Transverse colon (tissue), 4 donors: ENCODE measurements around the gene ANG. TPM values are rescaled to one million over a fixed set of nuclear protein-coding genes. Genes with fewer than 3 reads are reported as not detected.
A peak's percentile ranks its signal among the peaks of the same experiment; 100 is the strongest.
"Not testable (repeated sequence)": the region's sequence is repeated elsewhere in the genome, so short reads cannot be mapped to it uniquely, and the experiment has no call there.

ENCODE experiments used
- DNase-seq: peaks from one replicate; pipeline ENCODE4 v3.0.0-alpha.2; 2019
- H3K27ac ChIP-seq, 4 donors: fragments of 200-600 bp; sonication (generic); 2 replicates each; pipeline ENCODE4 v1.5.1; 2016 to 2018; ENCODE audit warnings: inconsistent platforms in 4 of 4
- H3K27me3 ChIP-seq: fragments of 200-600 bp; sonication (generic); 2 replicates; pipeline ENCODE4 v1.5.1; 2017; ENCODE audit warnings: inconsistent platforms
- H3K36me3 ChIP-seq, 4 donors: fragments of 200-600 bp; sonication (generic); 2 replicates each; pipeline ENCODE4 v1.5.1; 2017 to 2019; ENCODE audit warnings: inconsistent platforms in 4 of 4
- H3K4me1 ChIP-seq, 4 donors: fragments of 200-600 bp; sonication (generic); 2 replicates each; pipeline ENCODE4 v1.5.1; 2017 to 2020; ENCODE audit warnings: inconsistent platforms in 4 of 4
- H3K4me3 ChIP-seq, 4 donors: fragments of 200-600 bp; sonication (generic); 1 replicate in 1 of 4; 2 replicates in 3 of 4; pipeline versions ENCODE4 v1.5.1 to v1.6.1; 2017 to 2019; ENCODE audit warnings: inconsistent platforms in 4 of 4
- H3K9me3 ChIP-seq, 2 donors: fragments of 200-600 bp; sonication (generic); 2 replicates each; pipeline ENCODE4 v1.5.1; 2017 to 2019; ENCODE audit warnings: inconsistent platforms in 2 of 2
- EP300 ChIP-seq: sonication (generic); formaldehyde crosslinking; IDR thresholded peaks from one replicate; pipeline ENCODE4 v1.6.1; 2017; ENCODE audit warnings: antibody characterized with exemption, low read depth
- POLR2A ChIP-seq: fragments of 450-650 bp; IDR thresholded peaks from one replicate; pipeline ENCODE4 v1.6.1; 2016; ENCODE audit warnings: antibody characterized with exemption, mild to moderate bottlenecking, moderate library complexity
- POLR2AphosphoS5 ChIP-seq, 3 donors: sonication (generic); formaldehyde crosslinking; IDR thresholded peaks; one replicate each; pipeline ENCODE4 v1.6.1; 2016; ENCODE audit warnings: antibody characterized with exemption in 3 of 3
- WGBS, 2 donors: methylation state at CpG; one replicate each; pipeline ENCODE4 v1.1.5; 2018; ENCODE audit warnings: low coverage in 1 of 2; 5-methylcytosine and 5-hydroxymethylcytosine counted together
- in situ Hi-C, 4 donors: fragments of 200-750 bp; cut with MboI; loops; one replicate each; pipeline versions ENCODE4 v1.15.0 to v1.15.1; 2017; ENCODE audit warnings: low sequenced_read_pairs in 3 of 4, low pct_ligation_motif_present in 1 of 4, low pct_unique_long_range_greater_than_20kb in 1 of 4
- intact Hi-C: fragments of 100-400 bp; cut with DNase I; formaldehyde crosslinking; loops from one replicate; pipeline ENCODE4 v1.15.1; 2023; ENCODE audit warnings: low total_unique reads
- total RNA-seq, 4 donors: library from RNA; depleted of rRNA; stranded (reverse); fragments of >200 nt; gene quantifications; one replicate each; pipeline ENCODE4 v1.1.0, GENCODE V29; 2016
- TF ChIP-seq, protein P1 (sequence below), 5 experiments: fragments of 200-600 bp in 3 of 5; fragments of 450-650 bp in 2 of 5; sonication (generic) in 3 of 5; IDR thresholded peaks; 1 replicate in 2 of 5; 2 replicates in 3 of 5; pipeline ENCODE4 v1.5.1; 2016 to 2017; ENCODE audit warnings: antibody characterized with exemption in 5 of 5, inconsistent platforms in 3 of 5, mild to moderate bottlenecking in 2 of 5, moderate library complexity in 1 of 5

Gene ANG
- total RNA-seq, 4 donors from 2014 or later = 10.5 to 37.1 (median 25.7) TPM

DNA sequence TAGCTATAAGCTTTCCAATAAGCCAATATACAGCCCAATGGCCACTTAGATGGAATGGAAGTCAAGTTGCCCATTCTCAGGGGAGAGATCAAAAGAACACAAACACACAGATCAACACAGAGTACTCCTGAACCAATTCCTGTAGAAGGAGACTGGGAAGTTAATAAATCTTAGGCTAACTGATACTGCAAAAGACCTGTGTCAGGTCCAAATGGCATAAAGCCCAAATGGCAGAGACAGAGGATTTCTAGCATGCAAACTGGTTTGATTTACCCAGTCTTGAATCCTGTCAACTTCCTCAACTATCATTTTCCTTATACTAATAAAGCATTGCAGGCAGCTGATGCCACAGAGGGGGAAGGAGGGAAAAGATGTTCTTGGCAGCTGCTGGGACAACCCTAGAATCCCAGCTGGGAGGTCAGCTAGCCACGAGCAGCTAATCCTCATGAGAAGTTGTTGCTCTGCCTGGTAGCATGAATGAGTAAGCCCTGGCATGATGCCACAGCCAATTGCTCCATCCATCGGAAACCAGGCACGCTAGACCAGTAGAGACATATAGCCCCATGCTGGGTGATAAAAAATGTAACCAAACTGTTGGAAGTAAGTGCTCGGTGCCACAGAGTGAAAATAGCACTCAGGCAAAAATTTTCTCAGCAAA lies 26.2 kb downstream of the ANG start:
- H3K27me3 ChIP-seq = no peaks in the 10 kb centered on the region
- H3K27ac ChIP-seq = peak overlapping the region; percentile 8 to 55 (median 29)
- no peaks in the 10 kb centered on the region for H3K9me3 ChIP-seq
- H3K4me3 ChIP-seq = no peak overlapping the region
- DNase-seq = peak; percentile 79
- in situ Hi-C loops (no loop called here), intact Hi-C loops (no loop called here)
- no peaks in the 10 kb centered on the region for H3K36me3 ChIP-seq
- peaks cover 0 to 19% (median 3%) of the 10 kb centered on the region in 4 donors for H3K4me1 ChIP-seq
- TF ChIP-seq, protein P1, sequence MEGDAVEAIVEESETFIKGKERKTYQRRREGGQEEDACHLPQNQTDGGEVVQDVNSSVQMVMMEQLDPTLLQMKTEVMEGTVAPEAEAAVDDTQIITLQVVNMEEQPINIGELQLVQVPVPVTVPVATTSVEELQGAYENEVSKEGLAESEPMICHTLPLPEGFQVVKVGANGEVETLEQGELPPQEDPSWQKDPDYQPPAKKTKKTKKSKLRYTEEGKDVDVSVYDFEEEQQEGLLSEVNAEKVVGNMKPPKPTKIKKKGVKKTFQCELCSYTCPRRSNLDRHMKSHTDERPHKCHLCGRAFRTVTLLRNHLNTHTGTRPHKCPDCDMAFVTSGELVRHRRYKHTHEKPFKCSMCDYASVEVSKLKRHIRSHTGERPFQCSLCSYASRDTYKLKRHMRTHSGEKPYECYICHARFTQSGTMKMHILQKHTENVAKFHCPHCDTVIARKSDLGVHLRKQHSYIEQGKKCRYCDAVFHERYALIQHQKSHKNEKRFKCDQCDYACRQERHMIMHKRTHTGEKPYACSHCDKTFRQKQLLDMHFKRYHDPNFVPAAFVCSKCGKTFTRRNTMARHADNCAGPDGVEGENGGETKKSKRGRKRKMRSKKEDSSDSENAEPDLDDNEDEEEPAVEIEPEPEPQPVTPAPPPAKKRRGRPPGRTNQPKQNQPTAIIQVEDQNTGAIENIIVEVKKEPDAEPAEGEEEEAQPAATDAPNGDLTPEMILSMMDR (IDR thresholded peaks at IDR 0.05) = no peak
- TF ChIP-seq EP300 (no peak), POLR2A (peak; percentile 20)
- 37 to 40% methylated on average over 1 to 4 of the region's 4 CpGs for WGBS, 2 donors

DNA sequence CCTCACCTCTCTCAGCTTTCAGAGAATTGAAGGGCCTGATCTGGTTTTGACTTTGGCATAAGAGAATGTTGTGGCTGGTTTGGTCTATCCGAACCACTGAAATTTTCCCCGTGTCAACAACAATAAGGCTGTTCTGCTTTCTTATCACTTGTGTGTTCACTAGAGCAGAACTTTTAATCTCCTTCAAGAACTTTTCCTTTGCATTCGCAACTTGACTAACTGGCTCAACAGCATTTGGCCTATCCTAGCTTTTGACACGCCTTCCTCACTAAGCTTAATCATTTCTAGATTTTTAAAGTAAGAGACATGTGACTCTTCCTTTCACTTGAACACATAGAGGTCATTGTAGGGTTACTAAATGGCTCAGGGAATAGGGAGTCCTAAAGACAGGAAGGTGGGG lies 31.2 kb downstream of the ANG start:
- Histone ChIP-seq H3K27me3 (peaks cover 5% of the 10 kb centered on the region), H3K36me3 (no peaks in the 10 kb centered on the region), H3K4me1 (peaks cover 0 to 21% (median 4%) of the 10 kb centered on the region in 4 donors), H3K9me3 (no peaks in the 10 kb centered on the region), H3K27ac (peak overlapping the region; percentile 66 to 81 (median 73)), H3K4me3 (peak overlapping the region in 1 of 4 donors; percentile 11)
- WGBS, 2 donors = 32 to 44% methylated on average over 4 of the region's 4 CpGs
- peak; percentile 34 for DNase-seq
- in situ Hi-C loops (no loop called here), intact Hi-C loops (no loop called here)
- TF ChIP-seq POLR2A = no peak
- peak in 2 of 3 donors; percentile 29 to 61 for TF ChIP-seq POLR2AphosphoS5 (IDR thresholded peaks at IDR 0.05)

DNA sequence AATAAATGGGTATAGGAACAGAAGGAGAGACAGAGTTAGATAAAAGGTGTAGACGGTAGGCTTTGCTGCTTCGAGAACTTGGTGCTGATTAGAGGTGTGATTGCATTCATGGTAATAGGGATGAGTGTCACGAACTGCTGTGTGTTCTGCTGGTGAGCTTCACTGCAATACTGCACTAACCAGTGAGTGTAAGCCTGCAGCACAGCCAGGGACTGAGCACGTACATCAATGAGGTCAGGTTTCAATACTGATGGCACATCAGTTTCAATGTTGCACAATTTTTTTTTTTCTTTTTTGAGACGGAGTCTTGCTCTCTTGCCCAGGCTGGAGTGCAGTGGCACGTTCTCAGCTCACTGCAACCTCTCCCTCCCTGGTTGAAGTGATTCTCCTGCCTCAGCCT lies 32.2 kb downstream of the ANG start:
- DNase-seq = no peak
- WGBS, 2 donors = 60 to 80% methylated on average over 6 of the region's 6 CpGs
- no peak overlapping the region for H3K27ac ChIP-seq
- in situ Hi-C loops = no loop called here
- H3K27me3 ChIP-seq = peaks cover 5% of the 10 kb centered on the region
- H3K36me3 ChIP-seq = no peaks in the 10 kb centered on the region
- no peaks in the 10 kb centered on the region for H3K9me3 ChIP-seq
- no peak overlapping the region for H3K4me3 ChIP-seq
- intact Hi-C loops = no loop called here
- TF ChIP-seq, protein P1 (IDR thresholded peaks at IDR 0.05) = no peak
- peak in 1 of 3 donors; percentile 7 for TF ChIP-seq POLR2AphosphoS5 (IDR thresholded peaks at IDR 0.05)
- peaks cover 0 to 15% (median 4%) of the 10 kb centered on the region in 4 donors for H3K4me1 ChIP-seq

DNA sequence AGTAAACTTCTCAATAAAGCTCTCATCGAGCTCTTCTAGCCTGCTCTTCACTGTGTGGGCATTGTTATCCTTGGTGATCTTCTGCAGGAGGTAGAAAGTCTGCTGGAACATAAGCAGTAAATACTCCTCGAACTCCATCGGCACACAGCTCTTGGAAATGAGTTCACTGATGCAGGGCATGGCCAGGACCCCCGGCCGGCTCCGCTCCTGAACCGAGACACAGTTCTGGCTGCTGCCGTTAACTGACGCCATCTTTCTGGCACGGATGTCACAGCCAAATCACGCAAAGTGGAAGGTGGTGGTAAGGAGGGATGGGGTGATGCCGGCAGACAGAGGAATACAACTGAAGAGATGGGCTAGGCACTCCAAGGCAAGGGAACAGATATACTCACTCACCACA lies 33.5 kb downstream of the ANG start:
- Histone ChIP-seq H3K27ac (no peak overlapping the region), H3K36me3 (no peaks in the 10 kb centered on the region), H3K9me3 (no peaks in the 10 kb centered on the region), H3K4me1 (peaks cover 0 to 22% (median 4%) of the 10 kb centered on the region in 4 donors), H3K27me3 (peaks cover 5% of the 10 kb centered on the region), H3K4me3 (no peak overlapping the region)
- intact Hi-C loops = no loop called here
- in situ Hi-C loops = no loop called here
- no peak for DNase-seq
- 87 to 93% methylated on average over 3 to 12 of the region's 12 CpGs for WGBS, 2 donors
- TF ChIP-seq POLR2A = no peak
- TF ChIP-seq EP300 = no peak
- TF ChIP-seq, protein P1 (IDR thresholded peaks at IDR 0.05) = no peak
- TF ChIP-seq POLR2AphosphoS5 (IDR thresholded peaks at IDR 0.05) = no peak

DNA sequence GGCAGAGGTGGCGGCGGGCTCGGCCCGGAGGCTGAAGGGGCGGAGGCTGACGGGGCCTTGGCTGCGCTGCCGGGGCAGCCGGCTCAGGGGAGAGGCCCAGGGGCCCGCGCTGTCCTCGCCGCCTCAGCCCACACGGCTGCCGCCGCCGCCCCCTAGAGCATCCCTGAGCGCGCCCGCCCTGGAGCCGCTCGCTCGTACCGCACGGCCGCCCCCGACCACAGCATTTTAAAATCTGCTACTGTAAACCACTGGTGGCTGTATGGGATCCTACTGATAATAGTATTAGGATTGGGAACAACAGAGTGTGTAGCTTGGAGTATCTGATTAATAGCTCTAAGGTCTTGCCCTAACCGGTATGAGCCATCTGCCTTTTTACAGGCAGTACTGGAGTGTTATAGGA lies 34.9 kb downstream of the ANG start:
- H3K4me3 ChIP-seq = no peak overlapping the region
- no peaks in the 10 kb centered on the region for H3K9me3 ChIP-seq
- no peak overlapping the region for H3K27ac ChIP-seq
- peaks cover 0 to 24% (median 4%) of the 10 kb centered on the region in 4 donors for H3K4me1 ChIP-seq
- no peak for TF ChIP-seq POLR2A
- TF ChIP-seq EP300 = no peak
- TF ChIP-seq, protein P1 (IDR thresholded peaks at IDR 0.05) = no peak
- no peak for TF ChIP-seq POLR2AphosphoS5 (IDR thresholded peaks at IDR 0.05)
- DNase-seq = no peak
- peaks cover 5% of the 10 kb centered on the region for H3K27me3 ChIP-seq
- WGBS, 2 donors = 93% methylated on average over 27 of the region's 28 CpGs; no CpG with 5 or more reads in 1 of the 2 donors
- in situ Hi-C loops (no loop called here), intact Hi-C loops (no loop called here)
- H3K36me3 ChIP-seq = no peaks in the 10 kb centered on the region

DNA sequence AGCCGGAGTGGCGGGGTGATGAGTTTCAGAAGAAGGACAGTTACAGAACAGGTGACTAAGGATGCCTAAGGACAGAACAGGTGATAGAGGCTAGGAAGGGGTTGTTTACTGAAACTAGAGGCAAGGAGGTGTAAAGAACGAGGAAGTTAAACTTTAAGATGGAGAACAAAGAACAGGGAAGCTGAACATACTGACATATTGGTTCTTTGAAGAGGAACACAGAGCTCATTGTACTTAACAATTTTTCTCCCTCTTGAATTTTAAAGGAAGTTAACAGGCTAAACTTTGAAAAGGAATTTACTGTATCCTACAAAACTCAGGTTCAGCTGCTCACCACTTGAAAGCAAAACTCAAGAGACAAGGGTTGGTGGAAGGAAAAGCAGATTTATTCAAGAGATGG lies 37.6 kb downstream of the ANG start:
- DNase-seq, in situ Hi-C loops, intact Hi-C loops, H3K36me3 ChIP-seq, H3K9me3 ChIP-seq, H3K4me1 ChIP-seq, H3K4me3 ChIP-seq, H3K27me3 ChIP-seq: not testable (repeated sequence)
- 29 to 78% methylated on average over 1 to 3 of the region's 3 CpGs for WGBS, 2 donors
- H3K27ac ChIP-seq = peak overlapping the region in 1 of 4 donors; percentile 13
